Hematopoietic multipotent progenitor cell (in vitro differentiated cells): Measurements from ENCODE around the gene ENAH. TPM values are rescaled to one million over a fixed set of nuclear protein-coding genes. Genes with fewer than 3 reads are reported as not detected.

Experiments used
- DNase-seq, 3 donors: peaks; one replicate each; pipeline ENCODE4 v3.0.0-alpha.2; 2011 to 2015; ENCODE audit warnings: low read depth in 2 of 3, low spot score in 2 of 3
- total RNA-seq: library from RNA; depleted of rRNA; stranded (reverse); fragments of >200 nt; gene quantifications from one replicate; pipeline ENCODE4 v1.2.3, GENCODE V29; 2012

The ENAH gene
- total RNA-seq, 1 donor, result 0.54 TPM

DNA sequence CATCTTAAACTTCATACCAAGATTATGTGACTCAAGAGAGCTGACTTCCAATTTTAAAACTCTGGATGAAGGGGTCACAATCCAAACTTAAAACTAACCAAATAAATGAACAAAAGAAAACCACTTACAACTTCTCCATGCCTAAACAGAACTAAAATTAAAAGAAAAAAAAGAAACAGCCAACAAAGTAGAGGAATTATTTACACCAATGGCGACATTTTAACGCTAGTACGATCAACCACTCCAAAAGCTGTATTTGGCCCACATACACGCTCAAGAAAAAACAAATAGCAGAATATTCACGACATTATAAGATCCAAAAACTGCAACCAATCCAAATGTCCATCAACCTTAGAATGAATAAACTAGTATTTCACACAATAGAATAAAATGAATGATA is 42.4 kb downstream of the ENAH start:
- no peak for DNase-seq

DNA sequence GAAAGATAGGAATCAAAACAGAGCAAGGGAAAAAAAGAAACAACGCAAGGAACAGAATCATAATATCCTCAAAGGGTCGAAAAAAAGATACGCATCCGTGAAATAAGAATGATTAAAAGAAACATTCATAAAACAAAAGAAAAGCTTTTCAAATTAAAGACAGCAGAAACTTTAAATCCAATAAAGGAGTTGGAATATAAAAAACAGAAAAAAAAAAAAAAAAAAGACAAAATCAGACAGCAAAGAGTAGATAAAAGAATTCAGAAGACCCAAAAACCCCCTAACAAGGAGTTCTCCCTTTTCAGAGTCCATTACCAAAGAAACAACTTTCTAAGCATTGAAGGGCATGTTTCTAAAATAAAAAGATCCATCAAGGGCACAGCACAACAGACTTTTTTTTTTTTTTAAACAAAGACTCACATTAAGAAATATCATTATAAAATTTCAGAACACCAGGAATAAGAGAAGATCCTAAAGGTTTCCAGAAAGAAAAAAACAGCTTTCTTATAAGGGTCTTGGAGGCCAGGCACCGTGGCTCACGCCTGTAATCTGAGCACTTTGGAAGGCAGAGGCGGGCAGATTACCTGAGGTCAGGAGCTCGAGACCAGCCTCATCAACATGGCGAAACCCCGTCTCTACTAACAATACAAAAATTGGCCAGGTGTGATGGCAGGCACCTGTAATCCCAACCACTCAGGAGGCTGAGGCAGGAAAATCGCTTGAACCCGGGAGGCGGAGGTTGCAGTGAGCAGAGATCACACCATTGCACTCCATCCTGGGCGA is 44.7 kb downstream of the ENAH start:
- no peak for DNase-seq

DNA sequence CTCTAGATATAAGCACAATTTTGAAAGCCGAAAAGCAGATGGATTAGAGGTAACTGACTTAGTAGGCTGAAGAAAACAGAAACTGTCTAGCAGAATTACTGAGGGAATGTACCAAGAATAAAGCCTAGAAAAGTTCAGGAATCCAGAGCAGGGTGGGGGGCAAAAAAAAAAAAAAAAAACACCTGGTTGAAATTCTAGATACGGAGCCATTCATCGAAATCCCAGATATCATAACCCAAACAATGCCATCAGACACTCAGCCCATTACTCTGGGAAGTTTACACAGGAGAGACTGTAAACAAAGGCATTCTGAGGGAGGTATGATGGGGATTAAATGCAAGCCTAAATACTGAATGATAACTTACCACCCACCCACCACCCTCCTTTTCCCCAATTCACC is 45.6 kb downstream of the ENAH start:
- DNase-seq, result no peak

- DNase-seq, result no peak
Observed at GRCh38 chr1:225603538-225604354, 49.2 kb downstream of the ENAH start.

- no peak for DNase-seq
Observed at GRCh38 chr1:225602590-225603206, 50.2 kb downstream of the ENAH start.

GRCh38 chr1:225601902-225602589 is 50.9 kb downstream of the ENAH start:
- DNase-seq, result no peak

GRCh38 chr1:225598847-225599246 is 54.1 kb downstream of the ENAH start:
- no peak for DNase-seq

DNA sequence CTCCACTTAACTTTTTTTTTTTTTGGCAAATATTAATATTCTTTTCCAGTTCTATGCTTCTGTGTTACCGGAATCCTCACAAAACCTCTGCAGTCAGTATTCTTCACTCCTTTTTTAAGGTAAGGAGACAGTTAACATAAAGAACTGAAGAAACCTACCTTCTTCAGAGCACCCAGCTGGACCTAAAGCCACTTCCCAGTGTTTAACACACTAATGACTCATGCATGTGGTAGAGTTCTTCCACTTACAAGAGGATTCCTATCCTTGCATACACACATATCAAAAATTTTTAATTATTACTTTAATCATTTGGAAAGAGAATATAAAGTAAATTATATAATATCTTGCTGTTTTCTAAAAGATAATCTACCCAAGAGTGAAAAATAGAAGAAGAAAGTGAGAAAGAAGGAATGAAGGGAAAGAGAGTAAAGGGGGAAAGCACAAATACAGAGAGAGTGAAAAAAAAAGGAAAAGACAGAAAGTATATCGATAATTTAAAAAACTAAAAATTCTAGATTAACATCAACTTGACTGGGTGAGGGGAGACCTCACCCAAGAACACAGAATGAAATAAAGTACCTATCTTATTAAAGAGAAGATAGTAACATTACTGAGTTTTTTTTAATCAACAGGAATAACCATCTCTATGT is 54.9 kb downstream of the ENAH start:
- DNase-seq, result no peak

DNA sequence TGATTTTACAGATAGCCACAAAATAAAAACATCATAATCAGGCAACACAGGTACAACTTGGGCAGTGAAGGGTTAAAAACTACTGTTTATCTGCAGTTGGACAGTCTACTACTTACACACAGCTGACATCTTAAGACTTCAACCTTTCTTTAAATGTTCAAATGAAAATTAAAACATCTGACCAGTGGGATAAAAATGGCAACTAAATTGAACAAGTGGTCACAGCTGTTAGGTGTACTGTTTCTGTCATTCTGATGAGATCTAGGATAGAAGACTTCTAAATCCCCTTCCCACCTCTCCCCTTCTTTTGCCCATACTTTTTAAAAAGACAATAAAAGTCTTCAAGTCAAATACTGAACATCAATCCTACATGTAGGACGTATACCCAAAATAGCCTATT is 56.2 kb downstream of the ENAH start:
- DNase-seq, result no peak

DNA sequence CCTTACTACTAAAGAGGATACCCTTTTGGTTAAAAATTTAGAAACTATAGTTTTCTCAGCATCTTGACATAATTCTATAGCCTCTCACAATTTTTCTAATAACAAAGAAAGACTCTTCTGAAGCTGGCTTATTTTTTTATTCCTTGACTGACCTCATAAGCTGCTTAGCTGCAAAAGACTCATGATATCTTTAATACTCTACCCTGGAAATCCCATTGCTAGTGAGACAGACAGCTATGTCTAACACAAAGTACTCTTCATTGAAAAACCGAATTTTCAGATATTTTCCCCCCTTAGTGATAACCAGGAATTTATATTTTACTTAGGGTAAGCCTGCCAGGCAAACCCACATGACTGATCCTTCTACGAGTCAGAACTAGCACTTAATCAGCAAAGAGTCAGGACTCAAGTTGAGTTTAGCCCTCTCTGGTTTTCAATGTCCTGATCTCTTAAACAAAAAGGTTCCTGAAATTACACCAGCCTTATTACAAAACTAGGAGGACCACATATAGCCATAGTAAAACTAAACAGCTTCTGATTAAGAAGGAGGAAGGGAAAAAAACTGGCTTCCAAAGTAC is 56.9 kb downstream of the ENAH start:
- no peak for DNase-seq

DNA sequence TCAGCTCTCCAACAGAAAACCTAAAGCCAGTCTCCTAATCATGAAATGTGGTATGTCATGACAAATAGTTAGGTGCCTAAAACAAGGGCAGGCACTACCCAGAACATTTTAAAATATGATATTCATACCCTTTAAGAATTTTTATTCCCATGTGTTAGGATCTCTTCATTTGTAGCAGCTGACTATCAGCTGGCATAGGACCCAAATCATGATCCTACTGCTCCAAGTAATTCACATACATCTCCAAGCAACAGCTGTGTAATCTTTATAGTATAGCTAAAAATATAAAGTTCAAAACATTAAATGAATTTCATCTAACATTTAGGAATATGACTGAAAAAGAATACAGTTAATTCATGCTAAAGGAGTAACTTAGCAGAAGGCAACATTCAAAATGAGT is 57.5 kb downstream of the ENAH start:
- no peak for DNase-seq

DNA sequence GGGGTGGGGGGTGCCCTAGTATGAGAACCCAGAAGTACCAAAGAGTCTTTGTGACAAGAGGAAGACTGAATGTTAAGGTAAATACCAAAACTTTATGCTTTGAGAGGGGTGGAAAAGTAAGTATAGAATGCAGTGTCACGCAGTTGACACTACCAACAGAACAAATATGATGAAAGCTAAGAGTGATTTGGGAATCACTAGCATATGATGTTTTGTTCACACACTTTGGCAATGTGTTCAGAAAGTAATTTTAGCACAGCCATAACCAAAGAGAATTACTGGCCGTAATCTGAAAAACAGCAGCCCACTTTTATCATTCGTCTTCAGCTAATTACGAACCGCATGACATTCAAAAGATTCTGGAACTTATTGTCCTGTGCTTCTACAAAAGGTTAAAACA is 59.5 kb downstream of the ENAH start:
- DNase-seq, result no peak

DNA sequence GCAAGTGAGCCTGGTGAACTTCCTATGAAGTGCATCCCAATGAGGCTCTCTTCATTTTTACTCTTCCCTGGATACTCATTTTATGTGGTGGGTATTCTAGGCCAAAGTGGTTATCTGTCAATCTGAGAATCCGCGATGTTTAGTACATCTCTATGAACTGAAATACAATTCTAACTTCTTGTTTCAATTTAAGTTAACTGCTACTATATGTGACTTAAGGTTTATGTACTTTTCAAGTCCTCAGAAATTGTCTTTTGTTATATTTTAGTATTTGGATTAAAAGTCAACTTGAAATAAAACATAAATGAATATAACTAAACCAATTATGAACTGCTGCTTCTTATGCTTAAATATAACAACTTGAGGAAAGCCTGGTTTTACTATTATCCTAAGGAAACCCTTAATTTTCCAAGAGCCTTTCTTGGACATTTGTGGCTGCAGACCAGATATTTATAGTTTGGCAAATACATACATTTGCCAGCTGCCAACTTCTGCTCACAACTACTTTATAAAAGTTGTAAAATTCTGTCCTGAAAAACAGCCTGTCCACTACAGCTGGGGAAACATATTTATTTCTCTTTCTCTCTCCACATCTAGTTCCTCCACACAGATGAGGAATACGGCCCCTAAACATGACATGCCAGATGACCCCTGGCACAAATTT is 60.4 kb downstream of the ENAH start:
- no peak for DNase-seq

- no peak for DNase-seq
Observed at GRCh38 chr1:225587310-225587709, 65.6 kb downstream of the ENAH start.

GRCh38 chr1:225581186-225581585 is 71.7 kb downstream of the ENAH start:
- no peak for DNase-seq

GRCh38 chr1:225580238-225581099 is 72.5 kb downstream of the ENAH start:
- DNase-seq, result no peak

DNA sequence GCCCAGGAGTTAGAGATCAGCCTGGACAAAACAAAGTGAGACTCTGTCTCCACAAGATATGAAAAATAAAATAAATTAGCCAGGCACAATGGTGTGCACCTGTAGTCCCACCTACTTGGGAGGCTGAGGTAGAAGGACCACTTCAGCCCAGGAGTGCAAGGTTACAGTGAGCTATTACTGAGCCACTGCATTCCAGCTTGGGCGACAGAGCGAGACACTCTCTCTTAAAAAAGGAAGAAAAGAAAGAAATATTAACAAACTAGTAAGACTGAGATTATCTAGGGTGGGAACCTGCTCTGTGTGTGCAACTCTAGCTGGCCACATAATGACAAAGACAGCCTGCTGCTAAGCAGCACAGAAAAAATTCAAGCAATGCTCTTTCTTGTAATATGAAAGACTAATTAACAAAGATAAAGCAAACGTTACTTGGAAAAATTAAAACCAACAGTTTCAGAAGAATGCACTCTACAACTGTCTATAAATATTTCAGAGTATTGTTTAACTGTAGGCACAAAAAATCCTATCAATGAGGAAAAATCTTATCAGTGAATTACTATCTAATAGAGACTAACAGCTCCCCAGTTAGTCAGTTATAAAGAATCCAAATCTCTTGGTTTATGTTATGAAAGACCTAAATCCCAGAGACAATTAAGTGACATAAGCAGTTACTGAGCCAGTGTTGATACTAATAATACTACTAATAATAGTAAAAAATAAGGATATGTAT is 74.5 kb downstream of the ENAH start:
- no peak for DNase-seq

- no peak for DNase-seq
Observed at GRCh38 chr1:225577241-225577640, 75.7 kb downstream of the ENAH start.
